Subcutaneous abdominal adipose tissue (tissue), 5 donors: ENCODE measurements around the gene DRD1.
"Not testable (repeated sequence)": the region's sequence is repeated elsewhere in the genome, so short reads cannot be mapped to it uniquely, and the experiment has no call there.

ENCODE experiments used
- H3K27ac ChIP-seq: one replicate; pipeline ENCODE4 v1.7.0; 2013; ENCODE audit warnings: low read depth, mild to moderate bottlenecking, inconsistent platforms, low read length, moderate library complexity
- H3K27me3 ChIP-seq, 5 donors: one replicate each; pipeline ENCODE4 v1.7.0; 2013; ENCODE audit warnings: low read length in 5 of 5, inconsistent platforms in 1 of 5; ENCODE audit not compliant: control insufficient read depth in 5 of 5, insufficient read depth in 4 of 5
- H3K36me3 ChIP-seq, 5 donors: one replicate each; pipeline ENCODE4 v1.7.0; 2013; ENCODE audit warnings: low read length in 5 of 5; ENCODE audit not compliant: control insufficient read depth in 5 of 5, insufficient read depth in 5 of 5
- H3K4me1 ChIP-seq, 5 donors: one replicate each; pipeline ENCODE4 v1.7.0; 2013; ENCODE audit warnings: low read length in 5 of 5, mild to moderate bottlenecking in 3 of 5, moderate library complexity in 1 of 5; ENCODE audit not compliant: control insufficient read depth in 5 of 5, insufficient read depth in 5 of 5
- H3K4me3 ChIP-seq, 5 donors: one replicate each; pipeline ENCODE4 v1.7.0; 2013; ENCODE audit warnings: low read length in 5 of 5, low read depth in 1 of 5
- H3K9ac ChIP-seq, 5 donors: one replicate each; pipeline ENCODE4 v1.7.0; 2013; ENCODE audit warnings: low read length in 5 of 5, mild to moderate bottlenecking in 4 of 5, moderate library complexity in 3 of 5
- H3K9me3 ChIP-seq, 5 donors: one replicate each; pipeline ENCODE4 v1.7.0; 2013; ENCODE audit warnings: low read length in 5 of 5; ENCODE audit not compliant: control insufficient read depth in 5 of 5
- donor health status: healthy.
- donor health status: healthy.
- donor health status: healthy.
- donor health status: healthy.
- donor health status: healthy.

The DRD1 gene

DNA sequence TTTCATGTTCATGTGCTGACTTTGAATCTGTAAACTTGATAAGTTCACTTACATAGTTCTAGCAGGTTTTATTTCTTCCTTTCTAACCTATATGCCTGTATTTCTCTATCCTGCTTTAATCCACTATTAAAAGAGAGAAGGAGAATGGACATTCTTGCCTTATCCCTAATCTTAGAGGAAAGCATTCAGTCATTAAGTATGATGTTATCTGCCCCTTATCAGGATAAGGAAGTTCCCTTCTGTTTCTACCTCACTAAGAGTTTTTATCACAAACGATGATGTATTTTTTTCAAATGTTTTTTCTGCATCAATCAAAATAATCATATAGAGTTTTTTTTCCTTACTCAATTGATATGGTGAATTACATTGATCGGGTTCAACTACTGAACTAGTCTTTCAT is 33.1 kb downstream of the DRD1 start:
- Histone ChIP-seq H3K27me3 (no peaks in the 10 kb centered on the region), H3K27ac (no peak overlapping the region), H3K36me3 (no peaks in the 10 kb centered on the region)

DNA sequence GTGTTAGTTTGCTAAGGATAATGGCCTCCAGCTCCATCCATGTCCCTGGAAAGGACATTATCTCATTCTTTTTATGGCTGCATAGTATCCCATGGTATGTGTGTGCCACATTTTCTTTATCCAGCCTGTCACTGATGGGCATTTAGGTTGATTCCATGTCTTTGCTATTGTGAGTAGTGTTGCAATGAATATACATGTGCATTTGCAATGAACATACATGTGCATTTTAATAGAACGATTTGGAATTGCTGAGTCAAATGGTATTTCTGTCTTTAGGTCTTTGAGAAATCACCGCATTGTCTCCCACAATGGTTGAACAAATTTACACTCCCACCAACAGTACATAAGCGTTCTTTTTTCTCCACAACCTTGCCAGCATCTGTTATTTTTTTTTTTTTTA is 37.7 kb downstream of the DRD1 start:
- no peaks in the 10 kb centered on the region for H3K36me3 ChIP-seq
- H3K27me3 ChIP-seq, result no peaks in the 10 kb centered on the region
- H3K4me1 ChIP-seq, result no peaks in the 10 kb centered on the region
- no peak overlapping the region for H3K9ac ChIP-seq
- H3K27ac ChIP-seq, result no peak overlapping the region
- H3K9me3 ChIP-seq, result peaks cover 0 to 11% (median 3%) of the 10 kb centered on the region in 5 donors
- H3K4me3 ChIP-seq, result no peak overlapping the region

More for the DNA sequence above, 33.1 kb downstream of the DRD1 start:
- H3K9ac ChIP-seq, result no peak overlapping the region
- no peak overlapping the region for H3K4me3 ChIP-seq
- peaks cover 0 to 5% (median 0%) of the 10 kb centered on the region in 5 donors for H3K9me3 ChIP-seq
- H3K4me1 ChIP-seq, result peaks cover 0 to 10% (median 0%) of the 10 kb centered on the region in 5 donors

DNA sequence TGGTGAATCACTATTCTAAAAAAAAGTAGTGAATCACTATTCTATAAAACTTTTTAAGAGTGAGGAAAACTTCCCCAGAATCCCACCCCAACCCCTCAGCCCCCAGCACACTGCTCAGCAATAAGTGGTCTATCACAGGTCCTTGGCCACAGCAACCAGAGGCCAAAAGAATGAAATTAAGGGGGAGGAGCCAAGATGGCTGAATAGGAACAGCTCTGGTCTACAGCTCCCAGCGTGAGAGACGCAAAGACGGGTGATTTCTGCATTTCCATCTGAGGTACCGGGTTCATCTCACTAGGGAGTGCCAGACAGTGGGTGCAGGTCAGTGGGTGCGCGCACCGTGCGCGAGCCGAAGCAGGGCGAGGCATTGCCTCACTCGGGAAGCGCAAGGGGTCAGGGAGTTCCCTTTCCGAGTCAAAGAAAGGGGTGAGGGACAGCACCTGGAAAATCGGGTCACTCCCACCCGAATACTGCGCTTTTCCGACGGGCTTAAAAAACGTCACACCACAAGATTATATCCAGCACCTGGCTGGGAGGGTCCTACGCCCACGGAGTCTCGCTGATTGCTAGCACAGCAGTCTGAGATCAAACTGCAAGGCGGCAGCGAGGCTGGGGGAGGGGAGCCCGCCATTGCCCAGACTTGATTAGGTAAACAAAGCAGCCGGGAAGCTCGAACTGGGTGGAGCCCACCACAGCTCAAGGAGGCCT is 46.2 kb downstream of the DRD1 start:
- not testable (repeated sequence) for H3K27me3 ChIP-seq, H3K9me3 ChIP-seq, H3K27ac ChIP-seq, H3K36me3 ChIP-seq, H3K9ac ChIP-seq, H3K4me1 ChIP-seq, H3K4me3 ChIP-seq

DNA sequence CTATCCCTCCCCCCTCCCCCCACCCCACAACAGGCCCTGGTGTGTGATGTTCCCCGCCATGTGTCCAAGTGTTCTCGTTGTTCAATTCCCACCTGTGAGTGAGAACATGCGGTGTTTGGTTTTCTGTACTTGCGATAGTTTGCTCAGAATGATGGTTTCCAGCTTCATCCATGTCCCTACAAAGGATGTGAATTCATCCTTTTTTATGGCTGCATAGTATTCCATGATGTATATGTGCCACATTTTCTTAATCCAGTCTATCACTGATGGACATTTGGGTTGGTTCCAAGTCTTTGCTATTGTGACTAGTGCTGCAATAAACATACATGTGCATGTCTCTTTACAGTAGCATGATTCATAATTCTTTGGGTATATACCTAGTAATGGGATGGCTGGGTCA is 48.6 kb downstream of the DRD1 start:
- not testable (repeated sequence) for H3K4me1 ChIP-seq, H3K4me3 ChIP-seq, H3K36me3 ChIP-seq, H3K27ac ChIP-seq, H3K9me3 ChIP-seq, H3K27me3 ChIP-seq, H3K9ac ChIP-seq

- Histone ChIP-seq H3K27ac (no peak overlapping the region), H3K9ac (no peak overlapping the region), H3K4me3 (no peak overlapping the region), H3K4me1 (no peaks in the 10 kb centered on the region), H3K36me3 (no peaks in the 10 kb centered on the region), H3K9me3 (no peaks in the 10 kb centered on the region), H3K27me3 (peaks cover 0 to 6% (median 0%) of the 10 kb centered on the region in 5 donors)
Observed at GRCh38 chr5:175394601-175395000, 49.4 kb downstream of the DRD1 start.

DNA sequence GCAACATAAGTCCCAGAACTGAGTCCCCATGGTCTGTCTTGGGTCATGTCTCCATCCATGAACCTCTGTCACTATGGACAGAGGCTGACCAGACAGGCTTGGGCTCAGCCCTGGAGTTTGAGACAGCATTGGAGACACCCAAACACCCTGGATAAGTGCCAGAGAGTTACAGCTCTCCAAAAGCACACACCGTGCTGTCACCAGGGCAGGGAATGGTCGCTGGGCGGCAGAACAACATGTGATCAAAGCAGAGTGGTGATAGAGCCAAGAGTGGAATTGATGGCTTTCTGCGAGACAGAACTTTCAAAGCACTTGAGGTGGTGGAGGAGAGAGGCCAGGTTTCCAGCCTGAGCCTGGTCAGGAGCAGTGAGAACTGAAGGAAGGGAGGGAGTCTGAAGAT is 50.1 kb downstream of the DRD1 start:
- Histone ChIP-seq H3K9ac (no peak overlapping the region), H3K4me3 (no peak overlapping the region), H3K9me3 (no peaks in the 10 kb centered on the region), H3K27ac (no peak overlapping the region), H3K27me3 (peaks cover 0 to 6% (median 0%) of the 10 kb centered on the region in 5 donors), H3K36me3 (no peaks in the 10 kb centered on the region), H3K4me1 (no peaks in the 10 kb centered on the region)

- no peak overlapping the region for H3K9ac ChIP-seq
- H3K9me3 ChIP-seq, result no peaks in the 10 kb centered on the region
- H3K4me1 ChIP-seq, result no peaks in the 10 kb centered on the region
- no peak overlapping the region for H3K4me3 ChIP-seq
- H3K27me3 ChIP-seq, result peaks cover 0 to 6% (median 0%) of the 10 kb centered on the region in 5 donors
- no peaks in the 10 kb centered on the region for H3K36me3 ChIP-seq
- no peak overlapping the region for H3K27ac ChIP-seq
Observed at GRCh38 chr5:175392236-175392635, 51.7 kb downstream of the DRD1 start.

GRCh38 chr5:175390352-175391083 is 53.5 kb downstream of the DRD1 start:
- H3K36me3 ChIP-seq, result no peaks in the 10 kb centered on the region
- H3K4me1 ChIP-seq, result no peaks in the 10 kb centered on the region
- H3K4me3 ChIP-seq, result no peak overlapping the region
- H3K9ac ChIP-seq, result no peak overlapping the region
- no peak overlapping the region for H3K27ac ChIP-seq
- no peaks in the 10 kb centered on the region for H3K27me3 ChIP-seq
- no peaks in the 10 kb centered on the region for H3K9me3 ChIP-seq
